Stomach (tissue), 9 donors: ENCODE results near the gene FBXO9. TPM values are rescaled to one million over a fixed set of nuclear protein-coding genes. Genes with fewer than 3 reads are reported as not detected.

Experiments used
- DNase-seq, 2 donors: peaks; one replicate each; pipeline versions ENCODE4 v3.0.0 to v3.0.0-alpha.2; 2013 to 2019
- H3K27ac ChIP-seq, 5 donors: fragments of 200-600 bp in 4 of 5; sonication (generic) in 4 of 5; one replicate each; pipeline ENCODE4 v1.5.1; 2013 to 2019; ENCODE audit warnings: mild to moderate bottlenecking in 1 of 5, moderate library complexity in 1 of 5
- H3K27me3 ChIP-seq, 3 donors: fragments of 200-600 bp; sonication (generic); one replicate each; pipeline ENCODE4 v1.5.1; 2017 to 2019; ENCODE audit warnings: mixed run types in 1 of 3
- H3K36me3 ChIP-seq, 4 donors: fragments of 200-600 bp; sonication (generic); 1 replicate in 3 of 4; 2 replicates in 1 of 4; pipeline ENCODE4 v1.5.1; 2016 to 2019
- H3K4me1 ChIP-seq, 4 donors: fragments of 200-600 bp; sonication (generic); one replicate each; pipeline ENCODE4 v1.5.1; 2016 to 2019
- H3K4me3 ChIP-seq, 4 donors: fragments of 200-600 bp; sonication (generic) in 3 of 4; one replicate each; pipeline ENCODE4 v1.5.1; 2016 to 2019; ENCODE audit warnings: mild to moderate bottlenecking in 1 of 4
- H3K9me3 ChIP-seq, 4 donors: fragments of 200-600 bp; sonication (generic); one replicate each; pipeline ENCODE4 v1.5.1; 2016 to 2019
- CTCF ChIP-seq, 7 experiments: fragments of 450-650 bp in 4 of 7; fragments of 200-600 bp in 3 of 7; sonication (generic) in 3 of 7; IDR thresholded peaks; one replicate each; pipeline ENCODE4 v1.5.1; 2016 to 2019; ENCODE audit warnings: antibody characterized with exemption in 7 of 7, control low read depth in 2 of 7, mild to moderate bottlenecking in 1 of 7
- EP300 ChIP-seq: sonication (generic); formaldehyde crosslinking; IDR thresholded peaks from one replicate; pipeline ENCODE4 v1.6.1; 2017; ENCODE audit warnings: antibody characterized with exemption
- POLR2A ChIP-seq, 4 donors: fragments of 450-650 bp; IDR thresholded peaks; one replicate each; pipeline ENCODE4 v1.6.1; 2016; ENCODE audit warnings: antibody characterized with exemption in 4 of 4, control low read depth in 2 of 4, mild to moderate bottlenecking in 1 of 4, moderate library complexity in 1 of 4
- POLR2AphosphoS5 ChIP-seq, 3 donors: sonication (generic); formaldehyde crosslinking; IDR thresholded peaks; one replicate each; pipeline ENCODE4 v1.6.1; 2016; ENCODE audit warnings: antibody characterized with exemption in 3 of 3
- WGBS, 5 donors: extraction: QIAGEN DNeasy Blood & Tissue Kit in 3 of 5; methylation state at CpG; one replicate each; pipeline versions ENCODE4 v1.1.5 to v1.1.7; 2013 to 2018; 5-methylcytosine and 5-hydroxymethylcytosine counted together
- intact Hi-C: fragments of 100-400 bp; cut with DNase I; formaldehyde crosslinking; loops from one replicate; pipeline ENCODE4 v1.15.1; 2023; ENCODE audit warnings: low total_unique reads
- polyA plus RNA-seq, 3 donors: library from polyadenylated mRNA; stranded (reverse); fragments of 200-250 nt; gene quantifications; one replicate each; pipeline ENCODE4 v1.2.3, GENCODE V29; 2013
- total RNA-seq, 5 donors: library from RNA; depleted of rRNA; stranded (reverse); fragments of >200 nt; gene quantifications; one replicate each; pipeline versions ENCODE4 v1.1.0 to v1.2.3, GENCODE V29; 2014 to 2016
- donor health status: healthy with polysubstance abuse.
- donor health status: Bipolar disorder and iron deficiency.
- donor health status: healthy.

The FBXO9 gene
- total and polyA plus RNA-seq, 8 donors: 33.9 to 119 (median 59.9) TPM

GRCh38 chr6:53054532-53054931, 10.7 kb upstream of the FBXO9 start:
- TF ChIP-seq CTCF (IDR thresholded peaks at IDR 0.05) (no peak), POLR2AphosphoS5 (IDR thresholded peaks at IDR 0.05) (no peak)
- 80 to 91% (median 88%) methylated on average over 4 of the region's 4 CpGs for WGBS, 5 donors
- Histone ChIP-seq H3K9me3 (no peaks in the 10 kb centered on the region), H3K36me3 (peaks cover 0 to 25% (median 18%) of the 10 kb centered on the region in 4 donors), H3K4me1 (peaks cover 28 to 55% (median 42%) of the 10 kb centered on the region in 4 donors), H3K27me3 (no peaks in the 10 kb centered on the region), H3K27ac (no peak overlapping the region), H3K4me3 (no peak overlapping the region)
- no peak for DNase-seq
- intact Hi-C loops: no loop called here

- no peak overlapping the region for H3K4me3 ChIP-seq
- 19 to 46% (median 35%) methylated on average over 5 of the region's 5 CpGs for WGBS, 5 donors
- peaks cover 40 to 68% (median 55%) of the 10 kb centered on the region in 4 donors for H3K4me1 ChIP-seq
- no peak for TF ChIP-seq CTCF (IDR thresholded peaks at IDR 0.05)
- TF ChIP-seq POLR2AphosphoS5 (IDR thresholded peaks at IDR 0.05): peak in 2 of 3 donors; percentile 32 to 61
- no peak for TF ChIP-seq POLR2A (IDR thresholded peaks at IDR 0.05)
- no peak for TF ChIP-seq EP300
- no peak for DNase-seq
- no peaks in the 10 kb centered on the region for H3K9me3 ChIP-seq
- H3K27me3 ChIP-seq: no peaks in the 10 kb centered on the region
- intact Hi-C loops: loop anchor here (5.0 kb wide), 1 partner anchor 54 kb away; no protein-coding TSS in a partner anchor
- peak overlapping the region in 1 of 5 donors; percentile 36 for H3K27ac ChIP-seq
- H3K36me3 ChIP-seq: peaks cover 0 to 21% (median 18%) of the 10 kb centered on the region in 4 donors
Measured at GRCh38 chr6:53055873-53056272, 9.3 kb upstream of the FBXO9 start.

- intact Hi-C loops: loop anchor here (5.0 kb wide), 1 partner anchor 54 kb away; no protein-coding TSS in a partner anchor
- TF ChIP-seq POLR2AphosphoS5 (IDR thresholded peaks at IDR 0.05) (no peak), CTCF (IDR thresholded peaks at IDR 0.05) (no peak), POLR2A (IDR thresholded peaks at IDR 0.05) (no peak), EP300 (no peak)
- peaks cover 0 to 18% (median 15%) of the 10 kb centered on the region in 4 donors for H3K36me3 ChIP-seq
- H3K4me3 ChIP-seq: no peak overlapping the region
- H3K27me3 ChIP-seq: no peaks in the 10 kb centered on the region
- peaks cover 40 to 68% (median 57%) of the 10 kb centered on the region in 4 donors for H3K4me1 ChIP-seq
- WGBS, 5 donors: 10 to 24% (median 18%) methylated on average over 3 of the region's 3 CpGs
- DNase-seq: no peak
- peak overlapping the region in 3 of 5 donors; percentile 25 to 36 (median 31) for H3K27ac ChIP-seq
- H3K9me3 ChIP-seq: no peaks in the 10 kb centered on the region
Measured at GRCh38 chr6:53056273-53056672, 8.9 kb upstream of the FBXO9 start.

- Histone ChIP-seq H3K36me3 (peaks cover 0 to 8% (median 5%) of the 10 kb centered on the region in 4 donors), H3K9me3 (no peaks in the 10 kb centered on the region), H3K27me3 (no peaks in the 10 kb centered on the region), H3K4me3 (peak overlapping the region in 3 of 4 donors; percentile 3 to 89 (median 73)), H3K4me1 (peaks cover 47 to 83% (median 70%) of the 10 kb centered on the region in 4 donors), H3K27ac (peak overlapping the region; percentile 1 to 52 (median 45))
- intact Hi-C loops: loop anchor here (5.0 kb wide), 1 partner anchor 56 kb away; no protein-coding TSS in a partner anchor
- TF ChIP-seq POLR2A (IDR thresholded peaks at IDR 0.05) (no peak), POLR2AphosphoS5 (IDR thresholded peaks at IDR 0.05) (peak in 2 of 3 donors; percentile 23 to 40)
- peak in 1 of 2 donors; percentile 42 for DNase-seq
- WGBS, 5 donors: 58 to 73% (median 68%) methylated on average over 4 of the region's 4 CpGs
Measured at GRCh38 chr6:53058388-53059195, 6.6 kb upstream of the FBXO9 start.
